ENCODE data around the gene FIGLA.

- TF ChIP-seq, protein P1, sequence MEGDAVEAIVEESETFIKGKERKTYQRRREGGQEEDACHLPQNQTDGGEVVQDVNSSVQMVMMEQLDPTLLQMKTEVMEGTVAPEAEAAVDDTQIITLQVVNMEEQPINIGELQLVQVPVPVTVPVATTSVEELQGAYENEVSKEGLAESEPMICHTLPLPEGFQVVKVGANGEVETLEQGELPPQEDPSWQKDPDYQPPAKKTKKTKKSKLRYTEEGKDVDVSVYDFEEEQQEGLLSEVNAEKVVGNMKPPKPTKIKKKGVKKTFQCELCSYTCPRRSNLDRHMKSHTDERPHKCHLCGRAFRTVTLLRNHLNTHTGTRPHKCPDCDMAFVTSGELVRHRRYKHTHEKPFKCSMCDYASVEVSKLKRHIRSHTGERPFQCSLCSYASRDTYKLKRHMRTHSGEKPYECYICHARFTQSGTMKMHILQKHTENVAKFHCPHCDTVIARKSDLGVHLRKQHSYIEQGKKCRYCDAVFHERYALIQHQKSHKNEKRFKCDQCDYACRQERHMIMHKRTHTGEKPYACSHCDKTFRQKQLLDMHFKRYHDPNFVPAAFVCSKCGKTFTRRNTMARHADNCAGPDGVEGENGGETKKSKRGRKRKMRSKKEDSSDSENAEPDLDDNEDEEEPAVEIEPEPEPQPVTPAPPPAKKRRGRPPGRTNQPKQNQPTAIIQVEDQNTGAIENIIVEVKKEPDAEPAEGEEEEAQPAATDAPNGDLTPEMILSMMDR (IDR thresholded peaks at IDR 0.05) = no peak
- no peak for TF ChIP-seq EZH2 (IDR thresholded peaks at IDR 0.05; ENCODE audit: borderline replicate concordance, insufficient read depth, low read depth, low read length, poor library complexity, severe bottlenecking)
Measured at GRCh38 chr2:70823249-70823648, 32.8 kb upstream of the FIGLA start.

All from B cell (primary cell).